Fibroblast of skin of abdomen (primary cell): ENCODE measurements around the gene ZNF584.

Source experiments
- DNase-seq: peaks from one replicate; pipeline ENCODE4 v3.0.0-alpha.2; 2013

ZNF584 gene

GRCh38 chr19:58466760-58467589 lies 58.5 kb downstream of the ZNF584 start, which contains the start of gene ZNF324:
TSS of gene ZNF324 (plus strand) at chr19:58467080. CDS start at chr19:58469186, 2,106 bp downstream.
- DNase-seq: peak; percentile 94
